ENCODE data around the gene C8A.

- TF ChIP-seq TBL1XR1 (IDR thresholded peaks at IDR 0.05; ENCODE audit: borderline replicate concordance, low read length, partially characterized antibody): no peak
- no peak for TF ChIP-seq MYNN (CRISPR knock-in tag; IDR thresholded peaks at IDR 0.05; ENCODE audit: low read depth)
Observed at GRCh38 chr1:56963667-56964066, 109.1 kb downstream of the C8A start.

Measured in HepG2 (cell line).